Esophagus muscularis mucosa (tissue), 3 donors: ENCODE measurements around the gene UCHL1.
A peak's percentile ranks its signal among the peaks of the same experiment; 100 is the strongest.

Experiments used
- POLR2AphosphoS5 ChIP-seq, 2 donors: sonication (generic); formaldehyde crosslinking; IDR thresholded peaks; one replicate each; pipeline ENCODE4 v1.6.1; 2017; ENCODE audit warnings: antibody characterized with exemption in 2 of 2
- TF ChIP-seq, protein P1 (sequence below), 3 experiments: fragments of 200-600 bp in 2 of 3; fragments of 450-650 bp in 1 of 3; sonication (generic) in 2 of 3; IDR thresholded peaks; one replicate each; pipeline ENCODE4 v1.5.1; 2017 to 2019; ENCODE audit warnings: antibody characterized with exemption in 3 of 3, mild to moderate bottlenecking in 2 of 3, moderate library complexity in 1 of 3

DNA sequence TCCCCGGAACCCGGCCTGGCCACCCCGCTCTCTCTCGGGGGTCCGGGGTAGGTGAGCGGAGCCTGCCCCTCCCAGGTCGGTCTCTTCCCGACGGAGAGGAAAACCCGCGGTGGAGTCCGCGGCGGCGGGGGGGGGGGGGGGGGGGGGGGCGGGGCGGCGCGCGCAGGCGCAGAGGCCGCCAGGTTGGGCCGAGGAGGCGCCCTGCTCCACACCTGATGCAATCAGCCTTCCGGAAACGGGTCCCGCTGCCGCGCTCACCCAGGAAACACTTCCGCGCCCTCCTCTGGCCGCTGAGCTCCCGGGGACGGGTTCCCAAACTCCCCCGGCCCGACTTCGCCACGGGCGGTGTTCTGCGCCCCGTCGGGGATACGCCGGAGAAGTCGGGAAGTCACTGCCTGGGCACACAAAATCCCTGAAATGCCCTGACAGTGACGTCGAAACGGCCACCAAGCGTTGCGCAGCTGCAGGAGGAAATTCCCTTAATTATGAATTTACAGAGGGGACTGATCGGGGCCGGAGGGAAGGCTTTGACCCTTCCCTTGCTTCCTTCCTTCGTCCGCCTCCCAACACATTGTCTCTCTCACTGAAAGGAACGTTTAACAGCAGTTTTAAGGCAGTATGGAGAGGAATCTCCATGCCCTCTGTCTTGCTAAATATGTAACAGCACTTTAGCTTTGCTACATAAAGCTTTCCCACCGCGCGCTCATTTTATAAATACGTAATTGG lies 40.3 kb upstream of the UCHL1 start:
- TF ChIP-seq, protein P1, sequence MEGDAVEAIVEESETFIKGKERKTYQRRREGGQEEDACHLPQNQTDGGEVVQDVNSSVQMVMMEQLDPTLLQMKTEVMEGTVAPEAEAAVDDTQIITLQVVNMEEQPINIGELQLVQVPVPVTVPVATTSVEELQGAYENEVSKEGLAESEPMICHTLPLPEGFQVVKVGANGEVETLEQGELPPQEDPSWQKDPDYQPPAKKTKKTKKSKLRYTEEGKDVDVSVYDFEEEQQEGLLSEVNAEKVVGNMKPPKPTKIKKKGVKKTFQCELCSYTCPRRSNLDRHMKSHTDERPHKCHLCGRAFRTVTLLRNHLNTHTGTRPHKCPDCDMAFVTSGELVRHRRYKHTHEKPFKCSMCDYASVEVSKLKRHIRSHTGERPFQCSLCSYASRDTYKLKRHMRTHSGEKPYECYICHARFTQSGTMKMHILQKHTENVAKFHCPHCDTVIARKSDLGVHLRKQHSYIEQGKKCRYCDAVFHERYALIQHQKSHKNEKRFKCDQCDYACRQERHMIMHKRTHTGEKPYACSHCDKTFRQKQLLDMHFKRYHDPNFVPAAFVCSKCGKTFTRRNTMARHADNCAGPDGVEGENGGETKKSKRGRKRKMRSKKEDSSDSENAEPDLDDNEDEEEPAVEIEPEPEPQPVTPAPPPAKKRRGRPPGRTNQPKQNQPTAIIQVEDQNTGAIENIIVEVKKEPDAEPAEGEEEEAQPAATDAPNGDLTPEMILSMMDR (IDR thresholded peaks at IDR 0.05), result peak; percentile 34 to 50 (median 45)
- TF ChIP-seq POLR2AphosphoS5 (IDR thresholded peaks at IDR 0.05), result peak; percentile 57 to 79
